Measurements from ENCODE around the gene WDR73. TPM values are rescaled to one million over a fixed set of nuclear protein-coding genes. Genes with fewer than 3 reads are reported as not detected.

The WDR73 gene
- total and polyA plus RNA-seq, 2 of the 8 experiments (the other 6 are each of a cell fraction or from before 2014, with no cell fraction given), result 22.7 to 23.1 TPM

DNA sequence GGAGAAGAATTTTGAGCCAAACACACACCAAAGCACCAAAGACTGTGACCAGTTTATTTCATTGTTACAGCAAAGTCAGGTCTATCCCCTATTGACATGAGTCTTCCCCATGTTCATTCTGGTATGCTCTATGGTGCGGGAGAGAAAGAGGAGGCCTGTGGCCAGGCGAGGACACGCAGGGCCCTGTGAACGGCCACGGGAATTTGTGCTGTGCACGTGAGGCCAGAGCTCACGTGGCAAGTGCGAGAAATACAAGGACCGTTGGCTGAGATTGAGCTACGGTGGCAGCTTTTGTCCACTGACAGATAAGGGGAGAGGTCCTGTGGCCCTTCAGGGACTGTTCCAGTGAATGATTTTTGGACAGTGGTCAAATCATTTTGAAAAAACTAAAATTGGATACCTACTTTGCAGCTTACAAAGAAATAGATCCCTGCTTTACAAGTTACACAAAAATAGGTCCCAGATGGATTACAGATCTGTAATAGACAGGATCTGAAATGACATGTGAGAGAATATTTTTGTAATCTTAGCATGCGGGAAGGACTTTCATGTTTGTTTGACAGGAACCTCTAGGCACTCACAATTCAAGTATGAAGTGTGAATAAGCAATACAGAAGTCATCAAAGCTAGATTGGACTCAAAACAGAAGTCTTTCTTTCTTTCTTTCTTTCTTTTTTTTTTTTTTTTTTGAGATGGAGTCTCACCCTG lies 44.1 kb downstream of the WDR73 start (continued):
- TF ChIP-seq PHF8 (conservative IDR thresholded peaks at IDR 0.05; ENCODE audit: low read depth, low read length) (no peak), SRF (IDR thresholded peaks at IDR 0.05; ENCODE audit: low read depth, low read length) (no peak), TAF1 (IDR thresholded peaks at IDR 0.05; ENCODE audit: low read depth, low read length) (no peak), JUND (IDR thresholded peaks at IDR 0.05; ENCODE audit: low read length) (no peak), CBX8 (IDR thresholded peaks at IDR 0.05; ENCODE audit: borderline replicate concordance, low read depth, low read length) (no peak)
